Measurements from ENCODE around the gene DIP2C.
"Not testable (repeated sequence)": the region's sequence is repeated elsewhere in the genome, so short reads cannot be mapped to it uniquely, and the experiment has no call there.

DIP2C gene

DNA sequence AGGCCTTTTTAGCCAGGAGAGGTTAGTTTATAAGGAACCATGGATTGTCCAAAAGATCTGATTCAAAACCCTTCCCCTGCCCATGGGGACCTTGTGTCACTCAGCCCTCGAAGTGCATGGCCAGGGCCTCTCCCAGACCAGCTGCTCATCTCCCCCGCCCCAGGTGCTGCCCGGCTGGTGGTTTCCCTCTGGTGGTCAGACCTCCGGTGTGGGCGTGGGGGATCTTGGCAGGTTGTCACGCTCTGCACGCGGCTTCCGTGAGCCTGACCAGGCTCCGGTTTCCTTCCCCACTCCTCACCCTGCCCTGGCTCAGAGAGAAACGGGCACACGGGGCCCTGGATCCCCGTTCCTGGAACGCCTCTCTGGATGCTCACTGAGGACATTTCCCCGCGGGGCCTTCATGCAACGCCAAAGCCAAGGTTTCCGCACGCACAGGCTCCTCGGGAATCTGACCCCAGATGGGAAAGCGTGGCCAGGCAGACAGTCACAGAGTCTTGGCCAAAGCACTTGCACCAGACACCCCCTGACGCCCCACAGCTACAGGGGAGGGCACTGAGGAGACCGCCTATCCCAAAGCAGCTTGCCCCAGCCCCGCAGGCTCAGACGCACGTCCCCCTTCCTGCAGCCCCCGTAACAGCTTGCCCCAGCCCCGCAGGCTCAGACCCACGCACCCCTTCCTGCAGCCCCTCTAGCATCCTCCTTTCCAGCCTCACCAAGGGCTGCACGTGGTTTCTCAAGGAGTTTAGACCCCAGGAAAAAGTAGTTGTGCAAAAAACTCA is 7.8 kb upstream of the DIP2C start:
- DNase-seq (ENCODE audit: low spot score), result no peak

DNA sequence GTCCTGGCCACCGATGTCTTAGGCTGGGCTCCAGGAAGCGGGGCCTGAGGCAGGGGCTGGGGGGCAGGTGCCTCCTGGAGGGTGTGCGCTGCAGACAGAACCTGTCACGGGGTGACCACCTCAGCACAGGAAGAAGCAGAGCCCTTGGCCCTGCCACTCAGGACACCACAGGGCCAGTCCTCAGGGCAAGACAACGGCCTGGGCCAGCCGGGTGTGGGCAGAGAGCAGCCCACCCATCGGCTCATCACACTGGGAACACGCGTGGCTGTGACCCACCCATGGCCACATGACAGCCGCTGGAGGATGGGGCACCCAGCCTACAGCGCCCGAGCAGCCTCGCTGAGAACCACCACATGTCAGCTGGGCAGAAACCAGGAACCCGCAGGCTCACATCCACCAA is 5.9 kb upstream of the DIP2C start:
- DNase-seq (ENCODE audit: low spot score), result no peak

DNA sequence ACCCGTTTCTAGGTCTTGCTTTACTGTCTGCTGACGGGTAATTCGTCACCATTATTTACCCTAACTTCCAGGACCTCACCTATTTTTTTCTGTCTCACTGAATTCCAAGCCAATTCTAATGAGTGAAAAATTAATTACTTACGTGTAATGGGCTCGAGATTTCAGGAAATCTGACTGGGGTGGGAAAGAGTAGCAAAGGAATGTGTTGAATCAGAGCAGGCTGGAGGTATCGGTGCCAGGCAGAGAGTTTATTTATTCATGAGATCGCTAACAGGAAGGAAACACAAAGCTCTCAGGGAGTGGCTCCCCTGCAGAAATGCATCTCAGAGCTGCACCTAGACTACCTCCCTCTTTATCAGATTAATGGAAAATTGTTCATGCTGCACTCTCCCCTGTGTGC is 4.0 kb upstream of the DIP2C start:
- DNase-seq (ENCODE audit: low spot score), result no peak

DNA sequence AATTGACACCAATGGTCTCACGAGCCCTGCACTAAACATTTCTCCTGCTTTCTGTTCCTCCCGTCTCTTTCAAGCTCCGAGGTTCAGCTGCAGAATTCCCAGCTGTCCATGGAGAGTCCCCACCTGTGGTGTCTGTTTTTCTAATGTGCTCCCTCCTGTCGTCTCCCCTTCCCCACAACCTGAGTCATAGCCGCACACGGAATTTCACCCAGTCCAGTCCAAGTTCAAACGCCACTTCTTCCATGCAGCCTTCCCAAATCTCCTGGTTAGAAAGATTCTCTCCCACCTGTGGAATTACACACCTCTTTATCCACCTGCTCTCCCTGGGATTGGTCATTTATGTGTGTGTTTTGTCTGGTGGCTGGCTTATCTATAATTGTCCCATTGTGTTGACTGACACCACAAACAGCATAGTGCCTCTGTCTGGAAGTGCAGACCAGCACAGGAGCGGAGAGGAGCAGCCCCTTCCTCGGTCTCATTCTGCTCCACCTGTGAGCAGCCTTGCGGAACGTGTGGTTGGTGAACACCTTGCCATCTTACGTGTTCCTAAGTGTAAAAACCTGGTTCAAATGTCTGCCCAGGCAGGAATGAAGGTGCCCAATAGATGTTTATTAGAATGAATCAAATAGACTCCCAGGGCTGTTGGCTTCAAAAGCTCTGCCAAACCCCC is 3.3 kb upstream of the DIP2C start:
- no peak for DNase-seq (ENCODE audit: low spot score)

DNA sequence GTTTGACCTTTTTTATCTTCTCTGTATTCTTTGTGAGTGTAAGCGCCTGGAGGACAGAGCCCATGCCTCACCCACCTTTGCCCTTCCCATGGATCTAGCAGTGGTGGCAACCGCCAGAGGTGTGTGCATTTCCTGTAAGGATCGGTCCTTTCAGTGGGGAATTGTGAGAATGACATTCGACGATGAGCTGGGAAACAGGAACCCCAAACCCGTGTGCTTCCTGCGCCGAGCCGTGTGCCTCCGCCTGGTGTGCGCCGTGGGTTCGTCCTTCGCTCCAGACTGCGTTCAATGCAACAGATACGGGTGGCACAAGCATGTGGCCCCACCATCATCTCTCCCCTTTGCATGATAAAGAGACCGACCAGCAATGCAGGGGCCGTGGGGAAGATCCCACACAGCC is 1.7 kb upstream of the DIP2C start:
- DNase-seq (ENCODE audit: low spot score), result no peak

DNA sequence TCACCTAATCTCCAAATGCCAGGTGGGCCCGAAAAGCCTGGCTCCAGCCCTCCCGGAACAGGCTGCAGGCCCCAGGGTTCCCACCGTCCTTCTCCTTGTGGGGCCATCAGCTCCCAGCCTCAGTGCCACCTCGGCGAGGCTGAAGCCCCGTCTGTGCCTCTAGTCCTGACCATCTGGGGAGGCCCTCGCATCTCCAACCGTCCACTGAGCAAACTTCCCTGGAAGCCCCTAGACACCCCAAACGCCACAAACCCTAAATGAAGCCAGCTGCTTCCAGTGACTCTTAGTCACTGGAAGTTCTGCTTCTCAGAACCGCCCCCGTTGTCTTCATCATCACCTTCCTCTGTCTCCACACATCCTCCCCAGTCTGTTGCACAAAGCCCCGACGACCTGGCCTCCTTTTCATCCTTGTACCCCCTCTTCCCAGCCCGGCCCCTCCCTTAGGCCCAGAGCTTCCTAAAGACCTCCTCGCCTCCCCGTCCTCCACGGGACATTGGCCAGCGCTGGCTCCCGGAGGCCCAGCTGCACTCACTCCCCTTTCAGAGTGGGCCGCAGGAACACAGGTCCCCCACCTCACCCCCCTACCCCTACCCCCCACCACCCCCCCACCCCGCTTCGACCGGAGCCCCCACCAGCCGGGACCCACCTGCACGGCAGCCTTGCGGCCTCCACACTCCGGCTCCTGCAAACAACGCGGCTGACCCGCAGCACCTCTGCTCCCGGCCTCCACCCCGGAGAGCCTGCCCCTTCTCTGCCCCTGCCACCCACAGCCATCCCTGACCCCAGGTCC is 1.1 kb upstream of the DIP2C start:
- DNase-seq (ENCODE audit: low spot score), result no peak

DNA sequence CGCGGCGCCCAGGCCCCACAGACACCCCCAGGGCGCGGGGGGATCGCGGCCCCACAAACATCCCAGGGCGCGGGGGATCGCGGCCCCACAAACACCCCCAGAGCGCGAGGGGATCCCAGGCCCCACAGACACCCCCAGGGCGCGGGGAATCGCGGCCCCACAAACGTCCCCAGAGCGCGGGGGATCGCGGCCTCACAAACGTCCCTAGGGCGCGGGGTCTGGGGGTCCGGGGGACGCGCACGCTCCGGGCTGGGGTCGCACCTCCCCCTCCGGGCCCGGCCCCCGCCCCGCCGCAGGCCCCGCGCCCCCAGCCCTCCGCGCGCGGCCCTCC is 382 bp downstream of the DIP2C start:
- DNase-seq (ENCODE audit: low spot score), result no peak

DNA sequence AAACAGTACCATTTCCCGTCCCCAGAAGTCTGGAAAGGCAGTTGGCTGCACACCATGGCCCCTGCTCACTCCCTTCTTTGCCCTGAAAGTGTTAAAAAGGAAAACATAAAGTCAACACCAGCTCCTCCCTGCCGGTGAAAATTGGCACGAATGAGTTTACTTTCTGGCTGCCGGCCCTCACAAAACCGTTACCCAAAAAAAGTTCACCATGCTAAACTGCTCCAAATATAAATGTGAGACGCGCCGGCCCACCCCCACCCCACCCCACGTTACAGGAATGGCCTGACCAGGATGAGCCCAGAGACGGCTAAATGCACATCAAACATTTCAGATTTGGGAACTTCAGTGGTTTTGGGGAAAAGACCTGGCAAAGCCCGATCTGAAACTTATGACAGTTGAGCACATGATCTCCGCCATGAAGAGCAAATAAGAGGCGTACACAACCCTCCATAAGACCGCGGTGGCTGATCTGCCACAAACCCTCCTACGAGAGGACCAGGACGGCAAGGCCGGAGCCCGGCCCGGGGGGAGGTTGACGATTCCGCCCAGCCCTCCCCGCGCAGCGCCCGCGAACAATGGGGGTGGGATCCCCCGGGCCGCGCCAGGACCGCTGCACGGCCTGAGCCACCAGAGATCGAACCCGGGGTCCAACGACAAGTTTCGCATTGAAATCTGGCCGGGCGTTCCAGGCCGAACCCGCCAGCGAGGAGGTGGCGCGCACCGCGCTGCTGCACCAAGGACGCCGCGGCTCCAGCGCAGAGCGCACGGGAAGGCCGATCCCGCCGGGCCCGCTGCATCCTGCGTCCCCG is 952 bp downstream of the DIP2C start:
- peak; percentile 75 for DNase-seq (ENCODE audit: low spot score)

DNA sequence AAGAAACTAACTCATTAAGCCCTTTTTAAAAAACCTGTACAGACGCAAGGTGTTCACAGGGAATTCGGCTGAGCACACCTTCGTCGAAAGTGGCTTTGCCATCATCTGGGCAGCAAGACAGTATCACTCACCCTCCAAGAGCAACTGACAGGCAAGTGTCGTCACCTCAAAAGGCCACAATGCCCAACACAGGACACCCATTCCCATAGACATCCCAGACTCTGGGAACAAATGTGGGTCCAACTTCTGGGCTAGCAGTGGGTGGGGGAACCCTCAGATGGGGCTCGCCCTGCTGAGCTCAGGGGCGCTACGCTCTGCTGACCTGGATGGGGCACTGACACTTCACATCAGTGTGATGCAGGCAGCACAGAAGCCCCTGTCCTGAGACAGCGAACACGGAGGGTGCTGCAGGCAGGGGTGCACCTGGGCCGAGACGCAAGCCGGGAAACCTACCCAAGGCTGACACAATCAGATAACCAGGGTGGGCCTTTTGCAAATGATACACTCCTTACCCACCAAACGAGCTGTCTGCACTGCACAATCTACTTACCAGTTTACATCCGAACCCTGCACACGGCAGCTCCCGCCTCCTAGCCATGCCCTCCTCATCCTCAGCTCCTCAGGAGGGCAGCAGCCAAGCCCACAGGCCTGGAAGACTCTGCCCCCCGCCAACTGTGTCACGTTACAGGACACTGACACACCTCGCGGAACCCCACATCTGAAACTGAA is 1.7 kb downstream of the DIP2C start:
- no peak for DNase-seq (ENCODE audit: low spot score)

DNA sequence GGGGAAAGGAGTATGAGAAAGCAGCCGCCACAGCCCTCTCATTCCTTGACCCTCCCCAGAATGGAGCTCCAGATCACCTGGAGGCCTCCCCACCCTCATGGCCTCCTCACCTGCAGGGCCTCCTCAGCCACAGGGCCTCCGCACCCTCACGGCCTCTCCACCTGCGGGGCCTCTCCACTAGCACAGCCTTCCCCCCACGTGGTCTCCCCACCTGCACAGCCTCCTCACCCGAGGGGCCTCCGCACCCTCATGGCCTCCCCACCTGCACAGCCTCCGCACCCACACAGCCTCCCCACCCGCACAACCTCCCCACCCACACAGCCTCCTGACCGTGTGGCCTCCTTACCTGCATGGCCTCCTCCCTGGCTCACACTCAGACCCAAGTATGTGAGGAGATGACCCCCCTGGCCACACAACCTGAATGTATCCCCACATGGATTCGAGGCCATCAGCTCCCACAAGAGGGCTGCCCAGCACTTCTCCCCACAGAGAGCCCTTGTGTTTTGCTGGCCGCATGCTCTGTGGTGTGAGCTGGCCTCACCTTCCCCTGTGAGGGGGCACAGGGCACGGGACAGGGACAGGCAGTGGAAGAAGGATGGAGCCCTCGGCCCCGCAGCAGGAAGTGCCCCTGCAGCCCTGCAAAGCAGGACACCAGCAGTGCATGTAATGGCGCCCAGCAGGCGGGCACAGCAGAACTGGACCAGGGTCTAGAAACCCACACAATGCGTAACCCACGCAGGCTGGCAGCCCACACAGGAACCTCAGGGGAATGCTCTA is 3.1 kb downstream of the DIP2C start:
- DNase-seq (ENCODE audit: low spot score), result no peak

DNA sequence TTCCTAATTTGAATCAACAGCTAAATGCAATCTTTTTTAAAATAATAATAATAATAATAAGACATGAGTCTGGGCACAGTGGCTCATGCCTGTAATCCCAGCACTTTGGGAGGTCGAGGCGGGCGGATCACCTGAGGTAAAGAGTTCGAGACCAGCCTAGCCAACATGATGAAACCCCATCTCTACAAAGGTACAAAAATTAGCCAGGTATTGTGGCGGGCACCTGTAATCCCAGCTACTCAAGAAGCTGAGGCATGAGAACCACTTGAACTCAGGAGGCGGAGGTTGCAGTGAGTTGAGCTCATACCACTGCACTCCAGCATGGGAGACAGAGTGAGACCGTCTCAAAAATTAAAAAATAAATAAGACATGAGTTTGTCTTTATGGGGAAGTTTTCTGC is 3.9 kb downstream of the DIP2C start:
- no peak for DNase-seq (ENCODE audit: low spot score)

DNA sequence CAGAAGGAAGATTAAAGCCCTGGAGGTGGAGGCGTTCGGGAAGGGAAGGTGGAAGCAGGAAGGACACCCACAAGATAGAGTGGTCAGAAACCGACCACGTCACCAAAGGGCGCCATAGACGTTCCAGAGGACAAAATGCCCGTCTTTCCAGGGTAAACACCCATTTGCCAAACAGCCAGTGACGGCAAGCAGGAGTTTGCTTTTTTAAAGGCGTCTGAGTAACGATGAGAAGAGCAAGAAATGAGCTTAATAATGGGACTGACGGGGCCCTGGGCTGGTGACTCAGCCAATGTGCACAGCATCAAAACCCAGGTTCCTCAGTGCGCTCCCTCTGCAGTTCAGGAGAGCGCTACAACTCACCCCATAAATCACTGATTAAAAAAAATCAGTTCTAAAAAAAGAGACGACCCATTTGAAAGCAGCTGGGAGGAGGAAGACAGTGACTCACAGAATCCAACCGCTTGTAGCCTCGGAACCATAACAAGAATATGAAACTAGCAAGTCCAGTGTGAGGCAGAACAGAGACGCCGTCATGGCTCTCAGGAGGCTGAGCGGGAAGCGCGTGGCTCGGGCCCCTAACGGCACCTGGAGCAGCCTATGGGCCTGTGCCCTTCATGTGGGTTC is 5.9 kb downstream of the DIP2C start:
- DNase-seq (ENCODE audit: low spot score), result no peak

DNA sequence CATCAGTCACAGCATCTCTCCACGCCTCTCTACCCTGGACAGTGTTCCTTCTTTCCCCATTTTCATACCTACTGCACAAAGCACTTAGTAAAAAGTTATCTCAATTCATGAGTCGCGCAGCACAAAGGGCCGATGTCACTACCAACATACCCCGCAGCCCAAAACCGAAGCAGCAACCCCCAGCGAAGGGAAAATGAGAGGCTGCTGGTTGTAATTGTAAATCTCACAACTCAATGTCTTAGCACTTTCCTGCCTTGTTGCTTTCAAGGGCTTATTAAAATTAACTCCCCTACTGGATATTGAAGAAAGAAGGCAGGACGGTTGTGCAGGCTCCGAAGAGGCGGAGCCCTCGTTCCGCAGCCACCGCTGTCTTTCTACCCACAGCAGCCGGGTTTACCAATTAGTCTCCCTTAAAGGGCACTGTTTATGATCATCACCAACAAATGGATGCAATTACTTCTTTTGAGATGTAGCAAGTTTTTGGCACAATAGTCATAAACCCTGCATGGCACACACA is 6.5 kb downstream of the DIP2C start:
- no peak for DNase-seq (ENCODE audit: low spot score)

DNA sequence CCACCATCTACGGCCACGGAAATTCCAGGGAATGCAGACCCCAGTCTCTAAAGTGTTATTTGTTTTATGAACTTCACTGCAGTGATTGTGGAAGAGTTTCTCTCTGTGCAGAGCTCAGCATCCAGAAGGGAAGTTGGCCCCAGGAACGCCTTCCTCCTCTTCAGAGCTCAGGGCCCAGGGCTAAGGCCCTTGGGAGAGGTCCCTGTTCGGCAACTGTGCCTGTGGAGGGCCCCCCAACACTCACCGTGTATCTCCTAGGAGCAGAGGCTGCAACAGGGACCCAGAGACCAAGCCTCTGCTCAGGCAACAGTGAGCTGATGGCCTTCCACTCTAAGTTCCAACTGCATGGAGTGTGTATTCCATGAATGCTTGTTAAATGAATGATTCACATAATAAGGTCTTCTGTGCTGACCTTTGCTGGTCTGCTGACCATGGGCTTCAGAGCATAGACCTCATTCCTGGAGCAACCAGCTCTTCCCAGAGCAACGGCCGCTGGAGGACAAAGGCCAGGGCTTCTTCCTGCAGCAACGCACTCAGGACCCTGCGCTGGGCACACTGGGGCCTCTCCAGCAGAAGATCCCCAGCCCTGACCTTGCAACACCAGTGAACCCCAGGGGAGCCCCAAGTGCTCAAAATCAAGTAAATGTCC is 7.7 kb downstream of the DIP2C start:
- no peak for DNase-seq (ENCODE audit: low spot score)

DNA sequence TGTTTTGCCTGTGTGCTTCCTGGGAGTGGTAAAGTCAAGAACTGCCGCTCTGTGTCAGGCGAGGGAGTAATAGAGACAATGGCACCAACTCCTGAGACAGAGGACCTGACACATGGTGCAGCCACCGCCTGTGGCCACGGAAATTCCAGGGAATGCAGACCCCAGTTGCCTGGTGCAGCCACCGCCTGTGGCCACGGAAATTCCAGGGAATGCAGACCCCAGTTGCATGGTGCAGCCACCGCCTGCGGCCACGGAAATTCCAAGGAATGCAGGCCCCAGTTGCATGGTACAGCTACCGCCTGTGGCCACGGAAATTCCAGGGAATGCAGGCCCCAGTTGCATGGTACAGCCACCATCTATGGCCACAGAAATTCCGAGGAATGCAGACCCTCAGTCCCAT is 8.7 kb downstream of the DIP2C start:
- no peak for DNase-seq (ENCODE audit: low spot score)

DNA sequence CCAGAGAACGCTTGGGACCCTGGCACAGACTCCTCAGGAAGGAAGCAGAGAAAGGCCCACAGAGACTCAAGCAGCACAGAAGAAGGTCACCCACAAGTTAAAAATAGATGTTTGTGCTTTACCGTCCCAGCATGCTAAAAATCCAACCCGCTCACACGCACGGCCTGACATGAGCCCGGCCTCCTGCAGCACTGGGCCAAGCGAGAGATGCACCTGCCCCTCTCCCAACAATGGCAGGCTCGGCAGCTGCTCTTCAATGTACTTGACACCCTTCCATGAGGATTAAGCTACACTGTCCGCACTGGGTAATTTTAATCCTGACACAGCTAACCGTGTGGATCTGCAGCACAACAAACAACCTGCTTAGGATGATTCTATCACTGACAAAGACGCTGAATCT is 9.3 kb downstream of the DIP2C start:
- no peak for DNase-seq (ENCODE audit: low spot score)

DNA sequence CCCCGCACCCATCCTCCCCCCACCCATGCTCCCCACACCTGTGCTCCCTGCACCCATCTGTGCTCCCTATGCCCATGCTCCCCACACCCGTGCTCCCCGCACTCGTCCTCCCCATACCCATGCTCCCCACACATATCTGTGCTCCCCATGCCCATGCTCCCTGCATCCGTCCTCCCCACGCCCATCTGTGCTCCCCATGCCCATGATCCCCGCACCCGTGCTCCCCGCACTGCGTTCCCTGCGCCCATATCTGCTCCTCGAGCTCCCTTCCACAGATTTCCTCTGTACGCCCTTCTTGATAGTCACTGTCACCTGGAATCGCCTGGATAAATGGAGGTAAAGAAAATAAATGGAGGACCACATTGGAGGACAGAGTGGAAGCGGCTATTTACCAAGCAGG is 9.9 kb downstream of the DIP2C start:
- no peak for DNase-seq (ENCODE audit: low spot score)

DNA sequence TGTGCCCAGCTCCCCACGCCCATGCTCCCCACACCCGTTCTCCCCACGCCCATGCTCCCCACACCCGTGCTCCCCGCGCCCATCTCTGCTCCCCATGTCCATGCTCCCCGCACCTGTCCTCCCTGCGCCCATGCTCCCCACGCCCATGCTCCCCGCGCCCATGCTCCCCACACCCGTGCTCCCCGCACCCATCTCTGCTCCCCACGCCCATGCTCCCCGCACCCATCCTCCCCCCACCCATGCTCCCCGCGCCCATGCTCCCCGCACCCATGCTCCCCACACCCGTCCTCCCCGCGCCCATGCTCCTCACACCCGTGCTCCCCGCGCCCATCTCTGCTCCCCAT is 10.8 kb downstream of the DIP2C start:
- DNase-seq (ENCODE audit: low spot score), result not testable (repeated sequence)

DNA sequence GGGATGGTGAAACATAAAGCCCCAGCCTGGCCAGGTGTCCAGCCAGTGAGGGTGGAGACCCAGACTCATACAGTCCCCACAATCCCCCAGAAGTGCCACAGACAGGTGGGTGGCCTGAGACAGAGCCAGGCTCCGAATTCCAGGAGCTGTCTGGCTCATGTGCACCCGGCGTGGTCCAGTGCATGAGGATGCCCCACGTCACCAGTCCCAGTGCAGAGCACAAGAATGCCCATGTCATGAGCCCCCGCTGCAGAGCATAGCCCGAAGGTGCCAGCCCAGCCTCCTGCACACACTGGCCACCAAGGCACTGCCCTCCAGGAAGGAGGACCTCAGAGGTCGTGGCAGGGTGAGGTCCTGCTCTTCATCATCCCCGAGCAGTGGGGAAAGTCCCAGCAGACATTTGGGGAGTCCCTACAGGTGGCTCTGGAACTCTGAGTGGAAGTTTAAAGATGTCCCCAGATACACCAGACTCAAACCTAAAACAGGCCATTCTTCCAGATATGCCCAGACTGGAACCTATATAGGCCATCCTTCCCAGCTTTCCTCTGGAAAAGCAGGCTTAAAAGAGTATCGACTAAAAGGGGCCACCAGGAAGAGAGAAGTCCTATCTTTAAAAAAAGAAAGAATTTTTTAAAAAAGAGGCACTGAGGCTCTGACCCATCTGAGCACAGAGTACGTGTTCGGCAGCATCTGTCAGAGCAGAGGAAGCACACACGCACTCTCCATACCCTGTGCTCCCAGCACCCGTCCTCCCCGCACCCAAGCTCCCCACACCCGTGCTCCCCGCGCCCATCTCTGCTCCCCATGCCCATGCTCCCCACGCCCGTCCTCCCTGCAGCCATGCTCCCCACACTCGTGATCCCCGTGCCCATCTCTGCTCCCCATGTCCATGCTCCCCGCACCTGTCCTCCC is 11.5 kb downstream of the DIP2C start:
- DNase-seq (ENCODE audit: low spot score), result no peak
